Ureter (tissue), 1 donor: ENCODE data around the gene SLIT3. TPM values are rescaled to one million over a fixed set of nuclear protein-coding genes. Genes with fewer than 3 reads are reported as not detected.

Experiments
- DNase-seq: peaks from one replicate; pipeline ENCODE4 v3.0.0-alpha.2; 2020; ENCODE audit warnings: low spot score
- total RNA-seq: library from RNA; stranded (reverse); gene quantifications from one replicate; pipeline ENCODE4 v1.2.4, GENCODE V29; 2023
- donor health status: DM: yes; HTN: yes; CAD: no.

SLIT3 gene
- total RNA-seq, 1 donor from 2014 or later = 67.0 TPM

GRCh38 chr5:168773226-168773625, 527.7 kb downstream of the SLIT3 start:
- DNase-seq = no peak

- no peak for DNase-seq
Observed at GRCh38 chr5:168772316-168772961, 528.5 kb downstream of the SLIT3 start.

DNA sequence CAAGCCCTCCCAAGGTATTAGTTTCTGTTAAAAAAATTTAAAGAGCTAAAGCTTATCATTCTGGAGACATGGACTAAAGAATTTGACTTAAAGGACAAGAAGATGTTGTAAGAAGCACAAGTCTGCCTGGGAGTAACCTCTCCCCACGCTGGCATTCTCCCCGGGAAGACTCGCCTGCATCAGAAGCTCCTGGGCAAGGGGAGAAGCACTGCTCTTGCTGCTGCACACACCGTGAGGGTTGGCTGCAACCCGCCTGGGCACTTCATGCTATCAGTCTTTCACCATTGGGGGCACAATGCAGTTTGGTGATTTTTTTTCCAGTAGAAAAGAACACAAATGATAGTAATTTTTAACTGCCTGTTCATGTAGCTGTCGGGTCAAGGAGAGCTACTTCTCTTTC, 529.3 kb downstream of the SLIT3 start:
- no peak for DNase-seq

GRCh38 chr5:168770996-168771395, 529.9 kb downstream of the SLIT3 start:
- DNase-seq = no peak

DNA sequence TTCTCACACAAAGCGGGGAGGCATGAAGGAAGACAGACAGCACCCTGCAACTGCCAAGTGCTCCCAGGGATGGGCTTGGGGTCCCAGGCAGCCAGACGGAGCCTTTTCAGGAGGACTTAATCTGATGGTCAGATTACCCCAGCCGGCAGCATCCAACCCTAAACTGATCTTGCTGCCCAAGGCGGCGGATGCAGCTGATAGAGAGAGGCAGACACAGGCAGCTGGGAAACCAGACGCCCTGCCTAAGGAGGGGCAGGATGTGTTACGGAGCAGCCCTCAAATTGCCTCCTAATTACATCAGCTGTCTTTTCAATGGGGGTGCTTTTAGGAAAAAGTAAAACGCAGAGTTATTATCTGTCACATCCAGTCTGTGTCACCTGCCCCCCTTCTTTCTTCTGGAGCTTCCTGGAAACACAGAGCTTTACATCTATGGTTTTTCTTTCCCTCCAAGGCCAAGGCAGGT, 530.9 kb downstream of the SLIT3 start:
- DNase-seq = no peak

DNA sequence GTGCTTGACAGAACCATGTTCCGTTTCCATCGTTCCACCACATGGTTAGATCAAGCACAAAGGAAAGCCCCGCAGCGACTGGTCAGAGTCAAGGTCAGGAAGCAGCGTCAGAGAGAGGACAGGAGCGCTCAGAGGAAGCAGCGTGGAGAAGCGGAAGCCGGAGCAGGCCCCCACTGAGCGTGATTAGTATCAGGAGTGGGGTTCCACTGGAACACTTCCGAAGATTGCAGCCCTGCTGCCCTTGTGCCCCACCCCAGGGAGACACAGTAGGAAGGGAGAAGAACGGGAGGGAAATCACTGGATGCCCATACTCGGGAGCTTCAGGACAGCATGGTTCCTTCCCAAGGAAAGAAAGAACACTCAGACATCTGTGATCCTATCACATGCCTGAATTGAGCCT, 532.8 kb downstream of the SLIT3 start:
- DNase-seq = no peak

DNA sequence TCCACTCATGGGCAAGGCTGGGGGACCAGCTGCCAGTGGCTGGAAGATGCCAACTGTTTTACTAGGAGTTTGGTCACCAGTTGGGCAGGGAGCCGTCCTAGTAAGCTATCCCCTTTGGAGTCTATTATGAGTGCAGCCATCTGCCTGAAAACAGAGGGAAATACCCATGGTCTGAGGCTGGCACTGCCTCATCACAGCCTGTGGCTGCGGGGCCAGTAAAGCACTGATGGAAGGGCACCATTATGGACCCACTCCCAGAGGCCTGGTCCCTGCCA, 534.6 kb downstream of the SLIT3 start:
- DNase-seq = no peak

DNA sequence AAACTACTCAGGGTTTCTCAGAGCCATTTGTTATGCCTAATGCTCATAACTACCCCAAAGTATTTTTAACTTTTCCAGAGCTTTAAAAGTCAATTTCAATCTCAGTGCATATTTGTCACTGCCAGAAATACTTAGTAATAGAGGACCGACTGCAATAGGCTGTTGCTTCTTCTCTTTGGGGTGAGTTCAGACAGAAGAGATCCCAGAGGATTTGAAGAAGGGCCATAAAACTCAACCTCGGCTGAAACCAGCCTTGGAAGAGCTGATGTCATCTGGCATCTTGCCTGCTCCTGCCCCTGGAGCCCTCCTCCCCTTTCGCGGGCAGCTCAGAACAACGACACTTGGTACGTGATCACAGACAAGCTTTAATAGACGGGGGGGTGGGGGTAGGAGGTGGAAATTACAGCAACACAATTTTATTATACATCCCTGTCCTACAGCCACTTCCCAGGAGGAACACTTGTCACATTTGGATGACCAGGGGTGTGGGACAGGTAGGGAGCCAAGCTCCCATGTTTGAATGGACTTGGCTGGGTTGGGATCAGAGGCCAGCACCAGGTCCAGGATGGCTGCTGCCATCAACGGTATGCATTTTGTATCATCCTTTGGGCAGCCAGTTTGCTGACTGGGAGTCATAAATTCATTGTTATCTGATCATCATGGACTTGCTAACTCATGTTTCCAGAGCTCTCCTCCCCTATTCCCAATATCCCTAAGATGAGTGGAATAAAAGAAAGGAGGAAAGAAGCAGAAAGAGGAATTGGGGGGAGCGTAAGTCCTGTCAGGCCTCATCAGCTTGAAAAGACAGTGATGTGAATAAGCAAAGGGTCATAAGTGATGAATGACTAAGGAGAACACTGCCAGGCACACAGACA, 535.2 kb downstream of the SLIT3 start:
- DNase-seq = peak; percentile 66

- no peak for DNase-seq
Observed at GRCh38 chr5:168765086-168765550, 535.8 kb downstream of the SLIT3 start.

DNA sequence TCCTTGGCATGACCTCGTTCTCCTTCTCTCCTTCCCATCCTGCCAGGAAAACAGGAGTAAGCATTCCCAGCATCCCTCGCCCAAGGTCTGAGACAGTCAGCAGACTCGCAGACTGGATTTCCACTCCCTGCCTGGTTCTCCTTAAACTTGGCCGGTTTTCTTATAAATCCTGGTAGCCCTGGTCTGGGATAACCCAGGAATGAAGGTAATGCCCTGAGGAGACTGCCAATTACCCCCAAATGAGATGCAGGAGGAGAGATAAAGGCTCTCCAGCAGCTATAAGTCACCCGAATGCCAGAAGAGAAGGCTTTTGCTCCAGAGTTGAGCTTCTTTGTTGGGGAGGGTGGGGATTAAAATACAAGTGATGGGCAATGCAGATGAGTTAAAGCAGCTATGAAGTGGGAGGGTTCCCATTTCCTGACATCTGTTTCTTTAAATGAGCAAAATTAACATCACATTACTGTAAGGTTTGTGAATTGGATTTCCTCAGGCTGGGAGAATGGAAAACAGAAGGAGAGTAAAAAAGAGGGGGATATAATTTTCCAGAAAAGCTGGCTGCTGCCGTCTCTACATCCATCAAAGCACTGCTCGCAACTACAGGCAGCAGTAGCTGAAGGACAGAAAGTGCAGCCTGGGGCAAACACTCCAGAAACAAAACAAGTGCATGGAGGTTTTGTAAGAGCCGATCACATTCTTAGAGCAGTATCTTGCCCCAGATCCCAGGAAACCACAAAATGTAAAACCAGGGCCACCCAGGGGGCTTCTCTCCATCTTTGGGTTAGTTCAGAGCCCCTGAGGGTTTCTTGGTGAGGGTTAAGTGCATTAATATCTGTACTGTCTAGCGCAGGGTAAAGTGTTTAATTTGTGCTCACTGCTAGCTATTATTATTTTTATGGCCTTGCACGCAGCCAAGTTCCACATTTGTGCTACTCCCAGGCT, 544.2 kb downstream of the SLIT3 start:
- no peak for DNase-seq

- no peak for DNase-seq
Observed at GRCh38 chr5:168755548-168756093, 545.3 kb downstream of the SLIT3 start.

DNA sequence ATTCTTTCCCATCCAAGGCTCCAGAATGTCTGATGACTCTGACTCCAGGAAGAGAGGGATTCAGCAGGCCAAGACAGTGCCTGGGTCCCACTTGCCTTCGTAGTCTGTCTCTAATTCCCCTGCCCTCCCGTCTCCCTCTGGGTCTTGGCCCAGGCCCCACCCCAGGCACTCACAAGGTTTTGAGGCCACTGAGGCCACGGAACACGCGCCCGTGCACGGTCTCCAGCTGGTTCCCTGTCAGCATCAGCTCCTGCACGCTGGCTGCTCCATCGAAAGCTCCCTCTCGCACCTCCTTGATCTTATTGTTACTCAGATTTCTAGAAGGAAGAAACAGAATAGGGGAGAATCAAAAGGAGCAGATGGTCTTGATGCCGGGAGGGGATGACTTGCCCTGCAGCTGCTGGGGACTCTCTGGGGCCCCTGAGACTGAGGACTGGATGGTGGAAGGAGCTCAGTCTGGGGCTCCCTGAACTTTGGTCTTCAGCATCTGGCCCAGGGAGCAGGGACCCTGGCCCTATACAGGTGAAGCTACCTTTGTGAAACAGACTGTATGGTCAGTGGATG, 547.2 kb downstream of the SLIT3 start:
- peak; percentile 22 for DNase-seq

GRCh38 chr5:168752416-168753190, 548.3 kb downstream of the SLIT3 start:
- DNase-seq = peak; percentile 32

- peak; percentile 15 for DNase-seq
Observed at GRCh38 chr5:168752012-168752411, 548.9 kb downstream of the SLIT3 start.

DNA sequence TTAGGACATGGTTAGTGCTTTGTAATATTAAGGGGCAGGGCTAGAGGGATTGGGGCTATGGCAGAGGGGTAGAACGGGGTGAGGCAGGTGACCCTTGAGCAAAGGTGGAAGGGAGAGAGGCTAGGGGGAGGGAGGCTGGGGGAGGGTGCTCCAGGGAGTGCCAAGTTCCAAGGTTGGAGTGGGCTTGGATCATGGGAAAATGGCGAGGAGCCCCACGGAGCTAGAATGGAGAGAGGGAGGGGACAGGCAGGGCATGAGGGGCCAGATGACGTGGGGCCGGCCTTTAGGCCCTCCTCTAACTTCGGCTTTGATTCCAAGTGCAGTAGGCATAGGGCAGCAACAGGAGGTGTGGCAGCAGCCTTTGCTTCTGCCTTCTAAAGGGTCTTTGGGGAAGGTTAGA, 550.0 kb downstream of the SLIT3 start:
- DNase-seq = peak; percentile 26

GRCh38 chr5:168749391-168750100, 551.4 kb downstream of the SLIT3 start:
- peak; percentile 29 for DNase-seq

- peak; percentile 43 for DNase-seq
Observed at GRCh38 chr5:168747987-168748777, 552.8 kb downstream of the SLIT3 start.

GRCh38 chr5:168746893-168747640, 553.9 kb downstream of the SLIT3 start:
- DNase-seq = peak; percentile 34
